IPS-18a (cell line): Measurements from ENCODE around the gene MRPL53.
A peak's percentile ranks its signal among the peaks of the same experiment; 100 is the strongest.

ENCODE experiments used
- H3K27ac ChIP-seq: one replicate; pipeline ENCODE4 v1.5.1; 2013; ENCODE audit warnings: low read length
- H3K27me3 ChIP-seq: one replicate; pipeline ENCODE4 v1.6.1; 2013; ENCODE audit warnings: mild to moderate bottlenecking, low read length; ENCODE audit not compliant: control insufficient read depth, insufficient read depth
- H3K36me3 ChIP-seq: one replicate; pipeline ENCODE4 v1.6.1; 2013; ENCODE audit warnings: low read depth, low read length; ENCODE audit not compliant: control insufficient read depth
- H3K4me1 ChIP-seq: one replicate; pipeline ENCODE4 v1.6.1; 2013; ENCODE audit warnings: low read depth, low read length; ENCODE audit not compliant: control insufficient read depth
- H3K4me3 ChIP-seq: one replicate; pipeline ENCODE4 v1.5.1; 2013; ENCODE audit warnings: low read length
- H3K9ac ChIP-seq: one replicate; pipeline ENCODE4 v1.6.1; 2013; ENCODE audit warnings: mild to moderate bottlenecking, low read length, moderate library complexity
- H3K9me3 ChIP-seq: one replicate; pipeline ENCODE4 v1.6.1; 2013; ENCODE audit warnings: low read depth, low read length; ENCODE audit not compliant: control insufficient read depth

Gene MRPL53

DNA sequence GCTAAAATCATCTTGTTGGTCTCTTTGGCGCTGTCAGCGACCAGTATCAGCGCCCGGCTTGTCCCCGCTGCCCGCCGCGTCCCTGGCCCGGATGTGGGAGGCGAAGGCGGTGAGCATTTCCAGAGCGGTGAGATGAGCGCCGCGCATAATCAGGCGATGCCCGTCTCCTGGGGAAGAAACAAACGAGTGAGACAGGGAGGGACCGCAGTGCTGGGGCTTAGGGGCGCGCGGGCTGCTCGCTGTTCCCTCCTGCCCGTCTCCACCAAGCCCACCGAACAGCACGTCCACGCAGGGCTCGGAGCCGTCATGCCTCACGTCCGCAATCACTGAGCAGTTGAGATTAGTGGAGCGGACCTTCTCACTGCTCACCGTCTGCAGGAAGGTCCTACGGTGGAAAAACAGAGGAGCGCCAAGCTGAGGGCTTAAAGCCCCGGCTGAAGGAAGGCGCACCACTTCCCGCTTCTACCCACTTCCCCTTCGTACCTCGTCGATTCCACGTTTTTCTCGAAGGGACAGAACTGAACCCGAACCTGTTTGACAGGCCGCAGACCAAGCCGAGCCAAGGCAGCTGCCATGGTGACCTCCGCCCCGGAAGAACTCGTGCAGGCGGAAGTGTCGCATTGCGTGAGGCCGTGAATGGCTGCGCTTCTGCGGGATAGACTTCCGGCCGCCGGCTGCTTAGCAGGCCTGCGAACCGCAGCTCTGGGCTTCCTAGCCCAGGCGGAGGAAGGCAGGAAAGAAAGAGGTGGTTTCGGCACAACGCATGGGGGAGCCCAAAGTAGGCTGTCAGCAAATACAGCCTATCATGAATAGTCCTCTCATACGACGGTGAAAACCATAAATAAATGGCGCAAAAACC lies at the start of gene MRPL53:
TSS of gene MRPL53 (minus strand) at position 595 of the 859 bp plus-strand sequence. CDS start at position 575, 20 bp downstream.
- Histone ChIP-seq H3K4me1 (peaks cover 4% of the 10 kb centered on the region), H3K4me3 (peak within 1 kb of the TSS; percentile 99), H3K36me3 (peaks cover 17% of the 10 kb centered on the region), H3K27ac (peak within 1 kb of the TSS; percentile 95), H3K9me3 (no peaks in the 10 kb centered on the region), H3K9ac (peak within 1 kb of the TSS; percentile 81), H3K27me3 (no peaks in the 10 kb centered on the region)

DNA sequence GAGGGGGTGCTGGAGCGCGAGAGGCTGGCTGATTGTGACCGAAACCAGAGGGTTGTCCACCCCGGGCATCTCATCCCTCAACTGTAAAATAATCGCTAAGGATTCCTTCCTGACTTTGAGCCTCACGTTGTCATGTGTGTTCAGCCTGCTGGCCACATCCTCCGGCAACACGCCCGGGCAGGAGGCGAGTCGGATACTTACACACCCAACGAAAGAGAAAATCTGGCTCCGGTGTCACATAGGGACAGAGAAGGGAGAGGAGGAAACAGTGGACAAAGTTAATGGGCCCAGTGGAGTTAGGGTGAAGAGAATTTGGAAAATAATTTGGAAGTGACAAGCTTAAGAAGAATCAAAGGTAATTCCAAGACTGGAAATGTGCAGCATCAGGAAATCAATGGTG lies 44.2 kb upstream of the MRPL53 start:
- Histone ChIP-seq H3K27me3 (peaks cover 100% of the 10 kb centered on the region), H3K36me3 (no peaks in the 10 kb centered on the region), H3K9ac (no peak overlapping the region), H3K27ac (no peak overlapping the region), H3K4me3 (no peak overlapping the region), H3K4me1 (no peaks in the 10 kb centered on the region), H3K9me3 (no peaks in the 10 kb centered on the region)

DNA sequence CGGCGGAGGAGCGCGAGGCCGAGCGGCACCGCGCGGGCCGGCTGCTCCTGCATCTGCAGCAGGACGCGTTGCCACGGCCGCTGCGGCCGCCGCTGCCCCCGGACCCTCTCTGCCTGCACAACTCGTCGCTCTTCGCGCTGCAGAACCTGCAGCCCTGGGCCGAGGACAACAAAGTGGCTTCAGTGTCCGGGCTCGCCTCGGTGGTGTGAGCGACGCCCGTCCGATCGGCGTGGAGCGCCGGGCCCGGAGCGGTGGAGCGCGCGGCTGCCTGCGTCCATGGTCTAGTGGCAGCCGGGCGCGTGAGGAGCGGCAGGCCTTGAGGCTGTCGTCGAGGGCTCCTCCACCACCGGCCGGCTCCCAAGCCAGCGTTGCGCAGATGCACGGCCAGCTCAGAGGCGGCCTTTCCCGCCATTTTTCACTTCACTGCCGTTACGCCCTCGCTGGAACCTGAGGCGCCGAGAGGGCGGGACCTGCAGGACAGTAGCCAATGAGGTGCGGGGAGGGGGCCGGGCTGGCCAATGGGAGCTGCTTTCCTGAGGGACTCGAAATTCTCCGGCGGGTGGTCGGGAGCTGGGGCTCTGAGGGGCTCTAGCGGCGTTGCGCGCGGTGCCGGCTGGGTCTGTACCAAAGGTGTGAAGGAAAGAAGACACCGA lies 43.6 kb upstream of the MRPL53 start:
- H3K36me3 ChIP-seq, result no peaks in the 10 kb centered on the region
- no peak overlapping the region for H3K27ac ChIP-seq
- H3K9ac ChIP-seq, result no peak overlapping the region
- no peaks in the 10 kb centered on the region for H3K9me3 ChIP-seq
- peak overlapping the region; percentile 32 for H3K4me3 ChIP-seq
- H3K4me1 ChIP-seq, result no peaks in the 10 kb centered on the region
- peaks cover 100% of the 10 kb centered on the region for H3K27me3 ChIP-seq

DNA sequence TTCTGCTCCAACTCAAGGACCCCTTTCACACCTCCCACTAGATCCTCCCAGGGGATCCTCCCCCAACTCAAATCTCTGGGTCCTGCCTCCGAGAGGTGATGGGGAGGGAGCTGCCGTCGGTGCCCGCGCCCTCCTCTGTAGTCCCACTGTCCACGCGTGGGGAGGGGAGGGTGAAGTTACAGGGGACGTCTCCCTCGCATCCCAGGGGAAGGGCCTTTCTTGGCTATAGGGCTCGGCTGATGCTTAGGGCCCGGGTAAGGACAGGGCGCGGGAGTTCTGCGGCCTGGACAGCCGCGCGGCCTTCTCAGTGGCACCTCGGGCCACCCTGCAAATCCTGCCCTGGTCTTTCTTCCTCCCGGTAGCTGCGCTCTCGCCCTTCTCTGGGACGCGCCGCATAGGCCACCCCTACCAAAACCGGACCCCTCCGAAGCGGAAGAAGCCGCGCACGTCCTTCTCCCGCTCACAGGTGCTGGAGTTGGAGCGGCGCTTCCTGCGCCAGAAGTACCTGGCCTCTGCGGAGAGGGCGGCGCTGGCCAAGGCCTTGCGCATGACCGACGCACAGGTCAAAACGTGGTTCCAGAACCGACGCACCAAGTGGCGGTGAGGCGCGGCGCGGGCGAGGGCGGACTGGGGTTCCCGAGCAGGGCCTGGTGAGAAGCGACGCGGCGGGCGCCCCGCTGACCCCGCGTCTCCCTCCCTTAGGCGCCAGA lies 42.9 kb upstream of the MRPL53 start:
- Histone ChIP-seq H3K36me3 (no peaks in the 10 kb centered on the region), H3K9ac (no peak overlapping the region), H3K4me3 (peak overlapping the region; percentile 32), H3K27me3 (peaks cover 100% of the 10 kb centered on the region), H3K27ac (no peak overlapping the region), H3K9me3 (no peaks in the 10 kb centered on the region), H3K4me1 (no peaks in the 10 kb centered on the region)

DNA sequence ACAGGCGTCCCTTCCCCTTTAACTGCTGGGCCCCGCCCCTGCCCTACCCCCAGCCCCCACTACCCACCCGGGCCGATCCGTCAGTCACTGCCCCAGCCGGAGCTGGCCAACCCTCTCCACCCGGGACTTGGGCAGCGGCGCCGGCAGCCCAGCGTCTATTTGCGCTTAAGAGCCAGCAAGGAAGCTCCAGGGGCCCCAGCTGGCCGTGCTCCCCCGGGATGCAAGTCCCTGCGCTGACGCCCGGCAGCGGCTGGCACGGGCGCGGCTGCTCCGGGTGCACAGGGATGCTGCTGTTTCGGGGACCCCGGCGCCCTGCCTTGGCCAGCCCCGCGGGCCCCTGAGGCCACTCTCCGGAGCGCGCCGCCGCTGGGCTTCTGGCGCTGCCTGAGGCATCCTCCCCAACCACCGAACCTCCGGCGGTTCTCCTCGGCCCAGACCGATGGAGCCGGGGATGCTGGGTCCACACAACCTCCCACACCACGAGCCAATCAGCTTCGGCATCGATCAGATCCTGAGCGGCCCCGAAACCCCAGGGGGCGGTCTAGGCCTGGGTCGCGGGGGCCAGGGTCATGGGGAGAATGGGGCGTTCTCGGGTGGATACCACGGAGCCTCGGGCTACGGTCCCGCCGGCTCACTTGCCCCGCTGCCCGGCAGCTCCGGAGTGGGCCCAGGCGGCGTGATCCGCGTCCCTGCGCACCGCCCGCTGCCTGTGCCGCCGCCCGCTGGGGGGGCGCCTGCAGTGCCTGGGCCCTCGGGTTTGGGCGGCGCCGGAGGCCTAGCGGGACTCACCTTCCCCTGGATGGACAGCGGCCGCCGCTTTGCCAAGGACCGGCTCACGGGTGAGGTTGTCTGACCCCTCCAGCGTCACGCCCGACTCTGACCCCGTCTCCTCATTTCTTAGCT lies 42.1 kb upstream of the MRPL53 start, which contains the start of gene TLX2:
TSS of gene TLX2 (plus strand) at position 83 of the 903 bp plus-strand sequence. CDS start at position 440, 357 bp downstream.
- Histone ChIP-seq H3K9ac (no peak within 1 kb of the TSS), H3K27me3 (peaks cover 100% of the 10 kb centered on the region), H3K27ac (no peak within 1 kb of the TSS), H3K4me1 (no peaks in the 10 kb centered on the region), H3K4me3 (peak within 1 kb of the TSS; percentile 37), H3K36me3 (no peaks in the 10 kb centered on the region), H3K9me3 (no peaks in the 10 kb centered on the region)

DNA sequence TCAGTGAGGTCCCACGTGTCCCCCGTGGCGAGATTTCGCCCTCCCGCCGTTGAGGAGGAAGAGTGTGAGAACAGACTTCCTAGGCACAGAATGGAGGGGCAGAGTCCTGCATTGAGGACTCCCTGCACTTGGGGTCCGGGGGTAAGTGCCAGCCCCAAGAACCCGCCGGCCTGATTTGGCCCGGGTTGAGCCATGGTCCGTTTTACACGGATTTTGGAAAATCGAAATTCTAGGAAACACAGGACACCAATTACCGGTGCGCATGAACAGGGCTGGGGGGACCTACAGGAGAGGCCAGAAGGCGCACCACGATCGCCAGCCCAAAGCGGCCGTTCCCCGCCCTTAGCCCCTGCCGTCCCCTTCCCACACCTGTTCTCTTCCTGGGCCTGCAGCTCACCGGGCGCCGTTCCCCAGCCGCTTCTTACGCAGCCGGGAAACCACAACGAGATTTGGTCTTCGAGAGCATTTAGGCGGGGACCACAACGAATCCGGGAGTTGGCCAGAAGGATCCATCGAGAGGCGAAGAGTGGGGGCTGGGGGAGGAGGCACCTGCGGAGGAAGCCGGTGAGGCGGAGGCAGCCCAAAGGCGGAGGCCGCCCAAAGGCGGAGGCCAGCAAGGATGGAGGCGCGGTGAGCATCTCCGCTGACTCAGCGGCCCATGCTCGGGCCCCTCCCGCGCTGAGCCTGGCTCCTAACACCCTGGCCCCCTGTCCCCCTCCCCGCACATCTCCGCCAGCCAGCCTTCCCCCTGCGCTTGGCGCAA lies 41.3 kb upstream of the MRPL53 start:
- Histone ChIP-seq H3K9ac (no peak overlapping the region), H3K27me3 (peaks cover 100% of the 10 kb centered on the region), H3K27ac (no peak overlapping the region), H3K4me1 (peaks cover under 1% of the 10 kb centered on the region), H3K4me3 (peak overlapping the region; percentile 37), H3K9me3 (no peaks in the 10 kb centered on the region), H3K36me3 (no peaks in the 10 kb centered on the region)

DNA sequence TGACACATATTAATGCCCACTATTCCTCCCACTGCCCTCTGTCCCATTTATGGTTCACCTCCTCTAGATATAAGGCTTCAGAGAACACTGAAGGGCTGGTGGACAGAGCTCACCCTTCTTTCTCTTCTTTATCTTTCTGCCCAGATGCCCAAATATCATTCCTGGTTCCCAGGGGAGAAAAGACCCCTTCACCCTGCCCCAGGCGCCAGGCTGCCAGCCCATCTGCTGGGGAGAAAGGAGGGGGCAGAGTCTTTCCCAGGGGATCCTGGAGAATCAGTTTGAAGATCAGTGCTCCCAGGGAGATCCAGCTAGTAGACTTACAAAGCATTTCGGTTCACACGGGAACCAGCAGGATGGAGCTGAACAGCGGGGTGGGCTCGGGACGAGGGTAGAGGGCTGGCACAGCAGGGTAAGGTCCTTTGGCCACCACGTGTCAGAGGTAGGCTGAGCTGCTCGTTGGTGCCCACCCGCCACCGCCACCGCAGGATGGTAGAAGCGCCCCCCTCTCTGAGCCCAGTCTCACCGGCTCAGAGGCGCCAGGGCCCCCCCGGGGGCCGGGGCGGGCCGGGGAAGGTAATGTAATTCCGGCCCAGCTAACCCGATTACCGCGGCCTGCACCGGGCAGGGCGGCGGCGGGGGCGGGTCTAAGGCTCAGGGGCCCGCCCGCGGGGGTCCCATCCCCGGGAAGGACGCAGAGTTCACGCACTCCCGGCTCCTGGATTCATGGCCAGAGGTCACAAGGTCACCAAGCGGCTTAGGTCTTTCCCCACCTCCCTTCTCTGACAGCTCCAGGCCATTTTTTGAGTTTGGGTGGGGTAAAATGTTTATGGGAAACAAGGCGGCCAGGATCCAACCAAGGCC lies 40.5 kb upstream of the MRPL53 start:
- Histone ChIP-seq H3K4me3 (peak overlapping the region; percentile 37), H3K9ac (no peak overlapping the region), H3K27ac (no peak overlapping the region), H3K27me3 (peaks cover 100% of the 10 kb centered on the region), H3K36me3 (no peaks in the 10 kb centered on the region), H3K9me3 (no peaks in the 10 kb centered on the region), H3K4me1 (peaks cover 7% of the 10 kb centered on the region)

DNA sequence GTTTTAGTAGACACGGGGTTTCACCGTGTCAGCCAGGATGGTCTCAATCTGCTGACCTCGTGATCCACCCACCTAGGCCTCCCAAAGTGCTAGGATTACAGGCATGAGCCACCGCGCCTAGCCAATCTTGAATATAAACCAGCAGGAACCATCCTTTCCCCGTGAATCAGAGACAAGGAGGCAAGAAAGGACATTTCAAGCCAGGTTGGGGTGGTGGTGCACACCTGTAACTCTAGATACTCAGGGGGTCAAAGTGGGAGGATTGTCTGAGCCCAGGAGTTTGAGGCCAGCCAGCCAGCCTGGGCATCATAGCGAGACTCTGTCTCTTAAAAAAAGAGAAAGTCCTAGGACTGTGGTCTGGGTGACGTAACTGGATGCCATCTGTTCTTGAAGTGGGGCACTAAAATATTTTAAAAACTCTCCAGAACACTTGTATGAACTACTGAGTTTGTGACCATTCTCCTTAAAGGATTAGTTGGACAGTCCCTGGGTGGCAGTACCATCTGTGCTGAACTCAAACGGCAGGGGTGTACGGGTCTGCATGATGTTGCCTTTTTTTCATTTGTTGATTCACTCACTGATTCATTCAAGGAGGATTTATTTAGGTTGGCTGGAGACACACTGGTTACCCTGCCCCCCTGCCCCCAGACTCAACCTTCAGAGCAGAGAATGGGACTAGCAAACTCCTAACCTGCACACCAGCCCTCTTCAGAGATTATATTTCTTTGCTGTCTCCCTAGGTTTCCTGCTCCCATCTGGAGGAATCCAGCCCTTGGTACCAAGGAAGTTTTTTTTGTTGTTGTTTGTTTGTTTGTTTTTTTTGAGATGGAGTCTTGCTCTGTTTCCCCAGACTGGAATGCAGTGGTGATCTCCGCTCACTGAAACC lies 38.9 kb upstream of the MRPL53 start:
- Histone ChIP-seq H3K36me3 (no peaks in the 10 kb centered on the region), H3K4me3 (no peak overlapping the region), H3K27ac (no peak overlapping the region), H3K4me1 (peaks cover 12% of the 10 kb centered on the region), H3K27me3 (peaks cover 90% of the 10 kb centered on the region), H3K9me3 (no peaks in the 10 kb centered on the region), H3K9ac (no peak overlapping the region)

DNA sequence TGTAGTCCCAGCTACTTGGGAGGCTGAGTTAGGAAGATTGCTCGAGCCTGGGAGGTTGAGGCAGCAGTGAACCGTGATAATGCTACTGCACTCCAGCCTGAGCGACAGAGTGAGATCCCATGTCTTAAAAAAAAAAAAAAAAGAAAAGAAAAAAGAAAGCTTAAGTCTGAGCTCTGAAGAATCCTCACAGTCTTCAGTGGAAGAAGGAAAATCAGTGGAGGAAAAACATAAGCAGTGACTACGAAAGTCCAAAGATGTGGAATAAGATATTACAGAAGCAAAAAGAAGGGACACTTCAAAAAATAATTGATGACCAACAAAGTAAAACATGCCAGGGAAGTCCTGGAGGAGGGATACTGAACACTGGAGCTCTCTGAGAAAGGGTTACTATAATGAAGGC lies 37.8 kb upstream of the MRPL53 start:
- no peak overlapping the region for H3K9ac ChIP-seq
- peaks cover 90% of the 10 kb centered on the region for H3K27me3 ChIP-seq
- H3K27ac ChIP-seq, result no peak overlapping the region
- peaks cover 7% of the 10 kb centered on the region for H3K36me3 ChIP-seq
- no peaks in the 10 kb centered on the region for H3K9me3 ChIP-seq
- no peak overlapping the region for H3K4me3 ChIP-seq
- H3K4me1 ChIP-seq, result peaks cover 12% of the 10 kb centered on the region
